HFF-Myc (cell line): ENCODE measurements around the gene CPXCR1.
"Not testable (repeated sequence)": the region's sequence is repeated elsewhere in the genome, so short reads cannot be mapped to it uniquely, and the experiment has no call there.

Experiments
- DNase-seq: peaks from one replicate; pipeline ENCODE4 v3.0.0-alpha.2; 2011; ENCODE audit warnings: low read depth; ENCODE audit errors: extremely low read depth
- H3K4me3 ChIP-seq: replicated peaks from 2 replicates; pipeline ENCODE4 v1.5.1; 2011; ENCODE audit warnings: low read depth, mild to moderate bottlenecking, control low read depth, low read length
- TF ChIP-seq, protein P1 (sequence below): IDR thresholded peaks from 2 replicates; pipeline ENCODE4 v1.5.1; 2012; ENCODE audit warnings: mild to moderate bottlenecking, low read depth, low read length, control low read depth; ENCODE audit errors: missing control alignments

Gene CPXCR1

DNA sequence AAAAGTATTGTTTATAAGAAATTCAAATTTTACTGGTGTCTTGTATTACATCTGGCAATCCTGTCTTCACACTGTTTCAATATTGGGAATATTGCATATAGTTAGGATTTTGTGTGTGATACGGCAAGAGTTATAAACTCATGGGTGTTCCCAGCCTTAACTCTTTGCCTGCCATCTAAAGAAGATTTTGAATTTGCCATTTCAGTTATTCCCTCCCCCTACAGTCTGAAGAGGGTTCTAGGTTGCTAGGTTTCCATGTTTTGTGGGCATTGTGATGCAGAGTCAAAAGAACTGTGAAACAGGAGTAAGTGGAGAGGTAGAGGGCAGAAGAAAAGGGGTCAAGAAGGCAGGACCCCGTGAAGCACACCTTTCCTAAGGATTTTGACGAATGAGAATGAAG, at the start of gene CPXCR1:
CPXCR1 (plus strand) TSS at position 301 of the 400 bp plus-strand sequence. CDS start 6,190 bp downstream, outside the sequence.
- no peak within 1 kb of the TSS for H3K4me3 ChIP-seq
- DNase-seq = no peak
- TF ChIP-seq, protein P1, sequence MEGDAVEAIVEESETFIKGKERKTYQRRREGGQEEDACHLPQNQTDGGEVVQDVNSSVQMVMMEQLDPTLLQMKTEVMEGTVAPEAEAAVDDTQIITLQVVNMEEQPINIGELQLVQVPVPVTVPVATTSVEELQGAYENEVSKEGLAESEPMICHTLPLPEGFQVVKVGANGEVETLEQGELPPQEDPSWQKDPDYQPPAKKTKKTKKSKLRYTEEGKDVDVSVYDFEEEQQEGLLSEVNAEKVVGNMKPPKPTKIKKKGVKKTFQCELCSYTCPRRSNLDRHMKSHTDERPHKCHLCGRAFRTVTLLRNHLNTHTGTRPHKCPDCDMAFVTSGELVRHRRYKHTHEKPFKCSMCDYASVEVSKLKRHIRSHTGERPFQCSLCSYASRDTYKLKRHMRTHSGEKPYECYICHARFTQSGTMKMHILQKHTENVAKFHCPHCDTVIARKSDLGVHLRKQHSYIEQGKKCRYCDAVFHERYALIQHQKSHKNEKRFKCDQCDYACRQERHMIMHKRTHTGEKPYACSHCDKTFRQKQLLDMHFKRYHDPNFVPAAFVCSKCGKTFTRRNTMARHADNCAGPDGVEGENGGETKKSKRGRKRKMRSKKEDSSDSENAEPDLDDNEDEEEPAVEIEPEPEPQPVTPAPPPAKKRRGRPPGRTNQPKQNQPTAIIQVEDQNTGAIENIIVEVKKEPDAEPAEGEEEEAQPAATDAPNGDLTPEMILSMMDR = no peak

DNA sequence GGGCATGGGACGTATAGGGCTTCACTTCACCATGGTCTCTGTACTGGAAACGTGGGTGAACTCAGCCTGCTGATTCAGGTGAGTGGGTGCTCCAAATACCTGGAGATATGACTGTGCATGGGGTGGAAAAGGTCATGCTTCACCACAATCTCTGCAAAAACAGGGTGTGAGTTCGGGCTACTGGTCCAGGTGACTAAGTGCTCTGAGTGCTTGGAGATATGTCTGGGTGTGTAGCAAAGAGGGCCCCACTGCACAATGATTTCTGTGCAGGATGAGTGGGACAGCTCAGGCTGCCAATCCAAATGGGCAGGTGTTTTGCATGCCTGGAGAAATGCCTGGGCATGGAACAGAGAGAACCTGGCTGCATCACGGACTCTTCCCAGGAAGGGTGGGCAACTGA, 11.2 kb upstream of the CPXCR1 start:
- DNase-seq = no peak
- TF ChIP-seq, protein P1 = no peak

GRCh38 chrX:88746215-88746614, 810 bp upstream of the CPXCR1 start:
- not testable (repeated sequence) for H3K4me3 ChIP-seq, DNase-seq

More for the DNA sequence above, 11.2 kb upstream of the CPXCR1 start:
- no peak overlapping the region for H3K4me3 ChIP-seq

- not testable (repeated sequence) for DNase-seq, H3K4me3 ChIP-seq
Measured at GRCh38 chrX:88752339-88752738, 5.3 kb downstream of the CPXCR1 start.

- H3K4me3 ChIP-seq = no peak overlapping the region
- no peak for DNase-seq
- TF ChIP-seq, protein P1 = no peak
Measured at GRCh38 chrX:88789825-88790224, 42.8 kb downstream of the CPXCR1 start.
